Colonic mucosa (tissue), 4 donors: ENCODE data around the gene VMP1. TPM values are rescaled to one million over a fixed set of nuclear protein-coding genes. Genes with fewer than 3 reads are reported as not detected.
A peak's percentile ranks its signal among the peaks of the same experiment; 100 is the strongest.

Source experiments
- DNase-seq: peaks from one replicate; pipeline ENCODE4 v3.0.0-alpha.2; 2020
- H3K27ac ChIP-seq: fragments of 200-600 bp; one replicate; pipeline ENCODE4 v1.8.0; 2021
- H3K27me3 ChIP-seq: fragments of 200-600 bp; one replicate; pipeline ENCODE4 v1.8.0; 2021
- H3K36me3 ChIP-seq: fragments of 200-600 bp; one replicate; pipeline ENCODE4 v1.8.0; 2021
- H3K4me1 ChIP-seq: fragments of 200-600 bp; one replicate; pipeline ENCODE4 v1.8.0; 2021; ENCODE audit warnings: mild to moderate bottlenecking
- H3K4me3 ChIP-seq: fragments of 200-600 bp; one replicate; pipeline ENCODE4 v1.8.0; 2021
- H3K9ac ChIP-seq, 2 donors: one replicate each; pipeline ENCODE4 v1.7.0; 2013; ENCODE audit warnings: control low read depth in 2 of 2, low read depth in 2 of 2, low read length in 2 of 2
- H3K9me3 ChIP-seq: fragments of 200-600 bp; one replicate; pipeline ENCODE4 v1.8.0; 2021
- intact Hi-C: fragments of 100-400 bp; cut with DNase I; formaldehyde crosslinking; loops from one replicate; pipeline ENCODE4 v1.14.1; 2022
- total RNA-seq, 2 donors: library from RNA; stranded (reverse); fragmentation: NEBNext Ultra II Directional in 1 of 2; extraction: Animal tissue kit (Norgen Biotek cat#: 25700) in 1 of 2; gene quantifications; one replicate each; pipeline ENCODE4 v1.2.1, GENCODE V29; 2021
- TF ChIP-seq, protein P1 (sequence below): fragments of 200-600 bp; IDR thresholded peaks from one replicate; pipeline ENCODE4 v1.8.0; 2022; ENCODE audit warnings: antibody characterized with exemption, mild to moderate bottlenecking
- donor health status: healthy.
- donor health status: DM: no; HTN: no; CAD: no.
- donor health status: DM: no; HTN: no; CAD: no.

Gene VMP1
- total RNA-seq, 2 donors from 2014 or later: 186 to 291 TPM

DNA sequence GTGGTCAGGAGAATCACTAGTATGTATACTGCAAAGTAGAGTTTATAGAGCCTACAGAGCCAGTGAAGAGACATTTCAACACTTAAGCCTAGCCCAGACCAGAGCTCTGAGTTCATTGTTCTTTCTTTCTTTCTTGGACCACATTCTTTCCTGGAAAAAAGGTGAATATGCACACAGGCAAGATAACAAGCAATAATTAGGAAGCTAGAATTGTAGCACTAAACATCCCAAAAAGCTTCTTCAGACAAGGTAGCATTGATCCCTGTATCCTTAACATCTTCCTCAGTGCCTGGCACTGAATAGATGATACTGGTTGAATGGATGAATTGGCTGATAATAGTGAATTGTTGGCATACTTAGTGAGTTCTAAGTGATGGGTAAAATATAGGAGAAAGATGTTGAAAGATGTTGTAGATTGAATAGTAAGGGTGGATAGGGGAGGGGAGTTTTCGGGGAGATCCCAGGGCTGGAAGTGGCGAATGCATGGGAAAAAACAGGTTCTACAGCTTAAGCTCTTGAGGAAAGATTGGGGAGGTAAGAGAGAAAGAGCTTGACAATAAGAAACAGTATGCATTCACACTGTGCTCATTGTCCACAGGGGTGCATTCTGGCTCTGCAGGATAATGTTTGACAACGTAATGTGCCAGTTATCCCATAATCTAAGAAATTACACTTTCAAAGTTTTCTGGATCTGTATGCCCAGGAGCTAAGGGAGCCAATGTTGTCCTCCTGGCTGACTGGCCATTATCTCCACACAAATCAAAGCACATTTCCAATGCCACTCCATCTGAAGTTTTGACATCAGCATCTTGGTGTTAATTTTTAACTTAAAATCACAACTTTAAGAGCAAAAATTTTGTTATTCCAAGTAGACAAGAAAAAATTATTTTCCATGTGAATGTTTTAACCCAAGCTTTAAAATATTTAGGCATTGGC lies 149.7 kb downstream of the VMP1 start:
- no peak overlapping the region for H3K4me3 ChIP-seq
- no peak overlapping the region for H3K27ac ChIP-seq
- no peaks in the 10 kb centered on the region for H3K36me3 ChIP-seq
- DNase-seq: no peak
- TF ChIP-seq, protein P1, sequence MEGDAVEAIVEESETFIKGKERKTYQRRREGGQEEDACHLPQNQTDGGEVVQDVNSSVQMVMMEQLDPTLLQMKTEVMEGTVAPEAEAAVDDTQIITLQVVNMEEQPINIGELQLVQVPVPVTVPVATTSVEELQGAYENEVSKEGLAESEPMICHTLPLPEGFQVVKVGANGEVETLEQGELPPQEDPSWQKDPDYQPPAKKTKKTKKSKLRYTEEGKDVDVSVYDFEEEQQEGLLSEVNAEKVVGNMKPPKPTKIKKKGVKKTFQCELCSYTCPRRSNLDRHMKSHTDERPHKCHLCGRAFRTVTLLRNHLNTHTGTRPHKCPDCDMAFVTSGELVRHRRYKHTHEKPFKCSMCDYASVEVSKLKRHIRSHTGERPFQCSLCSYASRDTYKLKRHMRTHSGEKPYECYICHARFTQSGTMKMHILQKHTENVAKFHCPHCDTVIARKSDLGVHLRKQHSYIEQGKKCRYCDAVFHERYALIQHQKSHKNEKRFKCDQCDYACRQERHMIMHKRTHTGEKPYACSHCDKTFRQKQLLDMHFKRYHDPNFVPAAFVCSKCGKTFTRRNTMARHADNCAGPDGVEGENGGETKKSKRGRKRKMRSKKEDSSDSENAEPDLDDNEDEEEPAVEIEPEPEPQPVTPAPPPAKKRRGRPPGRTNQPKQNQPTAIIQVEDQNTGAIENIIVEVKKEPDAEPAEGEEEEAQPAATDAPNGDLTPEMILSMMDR: no peak
- H3K9me3 ChIP-seq: no peaks in the 10 kb centered on the region
- no peak overlapping the region for H3K9ac ChIP-seq
- intact Hi-C loops: no loop called here
- H3K4me1 ChIP-seq: peaks cover 10% of the 10 kb centered on the region
- no peaks in the 10 kb centered on the region for H3K27me3 ChIP-seq

DNA sequence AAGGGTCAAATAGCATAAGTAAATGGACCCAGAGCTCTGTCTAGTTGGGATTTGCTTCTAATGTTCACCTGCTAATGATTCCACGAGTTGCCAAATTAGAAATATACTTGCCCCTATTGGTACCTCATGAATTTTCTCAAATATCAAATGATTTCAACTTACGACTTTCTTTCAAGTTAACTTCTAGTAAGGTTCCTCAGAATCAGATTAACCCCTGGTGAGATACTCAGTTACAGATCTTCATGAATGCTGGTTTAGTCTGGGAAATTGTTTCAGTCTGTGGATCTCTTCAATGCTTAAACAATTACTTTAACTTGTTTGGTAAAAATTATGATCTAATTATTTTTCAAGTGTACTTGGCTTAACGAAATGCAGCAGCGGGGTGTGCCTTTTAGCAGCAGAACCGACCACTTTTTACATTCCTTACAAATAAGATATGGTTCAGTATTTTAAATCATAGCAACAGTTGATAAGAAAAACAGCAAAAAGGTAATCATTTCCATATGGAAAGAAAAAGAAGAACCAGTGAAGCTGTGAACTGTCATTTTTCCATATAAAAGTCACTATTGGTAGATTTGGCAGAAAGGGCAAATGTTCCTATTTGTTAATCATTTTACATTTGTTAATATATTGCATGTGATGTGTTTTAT lies 150.8 kb downstream of the VMP1 start:
- no peak overlapping the region for H3K4me3 ChIP-seq
- no peaks in the 10 kb centered on the region for H3K27me3 ChIP-seq
- no peaks in the 10 kb centered on the region for H3K36me3 ChIP-seq
- intact Hi-C loops: no loop called here
- TF ChIP-seq, protein P1: no peak
- H3K4me1 ChIP-seq: peaks cover 8% of the 10 kb centered on the region
- no peaks in the 10 kb centered on the region for H3K9me3 ChIP-seq
- no peak for DNase-seq
- H3K9ac ChIP-seq: no peak overlapping the region
- no peak overlapping the region for H3K27ac ChIP-seq

DNA sequence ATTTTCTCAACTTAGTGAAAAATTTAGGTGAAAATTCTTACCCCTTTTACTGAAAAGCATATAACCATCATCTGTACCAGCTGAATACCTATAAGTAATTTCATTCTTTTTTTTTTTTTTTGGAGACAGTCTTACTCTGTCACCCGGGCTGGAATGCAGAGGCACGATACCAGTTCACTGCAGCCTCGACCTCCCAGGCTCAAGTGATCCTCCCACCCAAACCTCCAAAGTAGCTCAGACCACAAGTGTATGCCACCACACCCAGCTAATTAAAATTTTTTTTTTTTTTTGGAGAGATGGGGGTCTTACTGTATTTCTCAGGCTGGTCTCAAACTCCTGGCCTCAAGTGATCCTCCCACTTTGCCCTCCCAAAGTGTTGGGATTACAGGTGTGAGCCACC lies 151.5 kb downstream of the VMP1 start:
- H3K4me1 ChIP-seq: peaks cover 5% of the 10 kb centered on the region

DNA sequence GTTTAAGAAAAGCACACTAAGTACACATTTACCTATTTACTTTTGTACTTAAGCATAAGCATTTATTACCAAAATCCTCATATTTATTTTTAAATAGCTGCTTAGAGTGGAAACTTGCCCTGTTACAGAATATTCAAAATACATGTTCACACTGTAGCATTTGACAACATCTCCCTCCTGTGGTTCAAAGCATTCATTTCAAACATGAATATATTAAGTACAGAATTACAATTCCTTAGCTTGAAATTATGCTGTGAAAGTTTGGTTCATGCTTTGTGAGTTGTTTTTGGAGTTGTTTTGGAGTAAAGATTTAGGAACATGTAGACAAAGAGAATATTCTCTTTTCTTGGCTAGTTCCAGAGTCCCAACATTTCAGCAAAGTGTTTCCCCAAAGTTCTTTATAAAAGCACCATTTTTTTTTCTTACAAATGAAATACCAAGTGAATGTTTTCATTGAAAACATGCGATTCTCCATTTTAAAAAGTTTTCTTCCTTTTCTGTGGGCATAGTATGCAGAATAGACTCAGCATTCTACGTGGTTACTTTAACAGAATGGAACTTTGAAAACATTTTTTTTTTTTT lies 152.1 kb downstream of the VMP1 start:
- Histone ChIP-seq H3K4me3 (no peak overlapping the region), H3K9me3 (no peaks in the 10 kb centered on the region), H3K9ac (no peak overlapping the region), H3K36me3 (no peaks in the 10 kb centered on the region), H3K27ac (no peak overlapping the region), H3K27me3 (no peaks in the 10 kb centered on the region), H3K4me1 (peaks cover 5% of the 10 kb centered on the region)
- intact Hi-C loops: no loop called here
- TF ChIP-seq, protein P1: peak; percentile 32
- DNase-seq: no peak

More for the DNA sequence above, 151.5 kb downstream of the VMP1 start:
- H3K27me3 ChIP-seq: no peaks in the 10 kb centered on the region
- H3K36me3 ChIP-seq: no peaks in the 10 kb centered on the region
- intact Hi-C loops: no loop called here
- no peak for DNase-seq
- no peaks in the 10 kb centered on the region for H3K9me3 ChIP-seq
- no peak overlapping the region for H3K9ac ChIP-seq
- no peak overlapping the region for H3K4me3 ChIP-seq
- TF ChIP-seq, protein P1: no peak
- H3K27ac ChIP-seq: no peak overlapping the region

DNA sequence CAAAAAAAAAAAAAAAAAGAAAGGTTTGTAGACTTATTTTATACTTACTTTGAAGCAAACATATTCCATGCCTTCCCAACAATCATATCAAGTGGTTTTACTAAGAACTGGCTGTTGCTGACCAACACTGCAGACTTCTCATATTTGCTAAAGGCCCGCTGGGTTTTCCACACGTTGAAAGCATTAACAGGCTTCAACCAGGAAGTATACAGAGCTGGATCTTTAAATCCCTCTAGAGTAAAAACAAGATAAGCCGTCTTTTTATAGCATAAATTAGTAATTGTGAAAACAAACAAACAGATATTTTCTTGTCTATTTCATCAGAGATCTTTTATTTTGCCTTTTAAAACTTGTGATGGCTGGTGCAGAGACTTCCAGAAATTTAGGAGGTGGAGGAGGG lies 156.2 kb downstream of the VMP1 start:
- Histone ChIP-seq H3K9me3 (no peaks in the 10 kb centered on the region), H3K36me3 (no peaks in the 10 kb centered on the region), H3K4me3 (no peak overlapping the region), H3K27ac (no peak overlapping the region), H3K9ac (no peak overlapping the region), H3K27me3 (no peaks in the 10 kb centered on the region), H3K4me1 (peaks cover 5% of the 10 kb centered on the region)
- intact Hi-C loops: no loop called here
- TF ChIP-seq, protein P1: no peak
- no peak for DNase-seq
